VCaP (cell line): ENCODE measurements around the gene SNTG2.
"Not testable (repeated sequence)": the region's sequence is repeated elsewhere in the genome, so short reads cannot be mapped to it uniquely, and the experiment has no call there.

Source experiments
- H3K27ac ChIP-seq: fragments of 450-650 bp; 2 replicates; pipeline ENCODE4 v1.5.1; 2017
- CTCF ChIP-seq: fragments of 450-650 bp; conservative IDR thresholded peaks from 2 replicates; pipeline ENCODE4 v1.5.1; 2017; ENCODE audit warnings: mild to moderate bottlenecking, moderate library complexity

The SNTG2 gene

GRCh38 chr2:1375794-1376193 lies 425.1 kb downstream of the SNTG2 start:
- no peak for TF ChIP-seq CTCF
- no peak overlapping the region for H3K27ac ChIP-seq

GRCh38 chr2:1377473-1377872 lies 426.8 kb downstream of the SNTG2 start:
- H3K27ac ChIP-seq: no peak overlapping the region
- TF ChIP-seq CTCF: no peak

GRCh38 chr2:1378456-1379150 lies 428.0 kb downstream of the SNTG2 start:
- no peak for TF ChIP-seq CTCF

GRCh38 chr2:1381644-1382043 lies 431.0 kb downstream of the SNTG2 start:
- H3K27ac ChIP-seq: no peak overlapping the region
- TF ChIP-seq CTCF: no peak

More at GRCh38 chr2:1378456-1379150, 428.0 kb downstream of the SNTG2 start:
- no peak overlapping the region for H3K27ac ChIP-seq

GRCh38 chr2:1387954-1388725 lies 437.5 kb downstream of the SNTG2 start:
- not testable (repeated sequence) for H3K27ac ChIP-seq

- H3K27ac ChIP-seq: not testable (repeated sequence)
Observed at GRCh38 chr2:1390118-1390517, 439.5 kb downstream of the SNTG2 start.

- no peak overlapping the region for H3K27ac ChIP-seq
- TF ChIP-seq CTCF: no peak
Observed at GRCh38 chr2:1393321-1393720, 442.7 kb downstream of the SNTG2 start.

- no peak overlapping the region for H3K27ac ChIP-seq
- TF ChIP-seq CTCF: no peak
Observed at GRCh38 chr2:1394709-1395408, 444.2 kb downstream of the SNTG2 start.
